Activated T-cell treated with anti-CD3 and anti-CD28 coated beads, Interleukin-2, amount 50 U/mL, for 48 hours (primary cell): Measurements from ENCODE around the gene MORF4L1.
"Not testable (repeated sequence)": the region's sequence is repeated elsewhere in the genome, so short reads cannot be mapped to it uniquely, and the experiment has no call there.

ENCODE experiments used
- DNase-seq, 2 experiments: peaks; one replicate each; pipeline ENCODE4 v3.0.0-alpha.2; 2020

Gene MORF4L1, protein sequence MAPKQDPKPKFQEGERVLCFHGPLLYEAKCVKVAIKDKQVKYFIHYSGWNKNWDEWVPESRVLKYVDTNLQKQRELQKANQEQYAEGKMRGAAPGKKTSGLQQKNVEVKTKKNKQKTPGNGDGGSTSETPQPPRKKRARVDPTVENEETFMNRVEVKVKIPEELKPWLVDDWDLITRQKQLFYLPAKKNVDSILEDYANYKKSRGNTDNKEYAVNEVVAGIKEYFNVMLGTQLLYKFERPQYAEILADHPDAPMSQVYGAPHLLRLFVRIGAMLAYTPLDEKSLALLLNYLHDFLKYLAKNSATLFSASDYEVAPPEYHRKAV

DNA sequence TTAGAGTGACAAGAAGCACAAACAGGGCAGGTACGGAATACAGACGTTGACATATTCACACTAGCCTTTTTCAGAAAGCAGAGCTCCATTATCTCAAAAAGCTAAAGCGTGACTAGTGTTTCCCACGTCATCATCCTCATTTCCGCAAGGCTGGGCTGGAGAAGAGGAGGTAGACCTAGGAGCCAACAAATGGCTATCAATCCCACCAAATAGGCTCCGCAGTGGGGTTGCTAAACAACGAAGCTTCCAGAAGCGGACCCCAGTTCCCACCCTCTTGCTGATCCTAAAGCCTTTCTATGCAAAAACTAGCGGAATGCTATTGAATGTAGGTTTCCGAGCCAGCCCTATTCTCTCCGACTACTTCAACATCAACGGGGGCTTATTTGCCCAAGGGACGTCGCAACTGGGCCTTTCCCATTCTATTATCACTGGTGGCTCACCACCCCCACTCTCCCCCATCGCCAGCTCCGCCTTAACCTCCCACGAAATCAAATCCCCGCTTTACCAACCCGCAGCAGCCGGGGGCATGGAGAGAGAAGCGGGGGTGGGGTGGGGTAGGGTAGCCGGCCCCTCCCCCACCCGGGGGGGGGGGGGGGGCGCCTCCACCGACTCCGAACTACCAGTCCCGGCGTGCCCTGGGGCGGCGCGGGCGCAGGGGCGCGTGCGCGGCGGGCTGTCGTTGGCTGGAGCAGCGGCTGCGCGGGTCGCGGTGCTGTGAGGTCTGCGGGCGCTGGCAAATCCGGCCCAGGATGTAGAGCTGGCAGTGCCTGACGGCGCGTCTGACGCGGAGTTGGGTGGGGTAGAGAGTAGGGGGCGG lies at the start of gene MORF4L1:
Gene MORF4L1, plus strand, starts transcription at position 736 of the 817 bp plus-strand sequence. CDS start 128 bp downstream, outside the sequence.
- DNase-seq = peak; percentile 93 to 97

DNA sequence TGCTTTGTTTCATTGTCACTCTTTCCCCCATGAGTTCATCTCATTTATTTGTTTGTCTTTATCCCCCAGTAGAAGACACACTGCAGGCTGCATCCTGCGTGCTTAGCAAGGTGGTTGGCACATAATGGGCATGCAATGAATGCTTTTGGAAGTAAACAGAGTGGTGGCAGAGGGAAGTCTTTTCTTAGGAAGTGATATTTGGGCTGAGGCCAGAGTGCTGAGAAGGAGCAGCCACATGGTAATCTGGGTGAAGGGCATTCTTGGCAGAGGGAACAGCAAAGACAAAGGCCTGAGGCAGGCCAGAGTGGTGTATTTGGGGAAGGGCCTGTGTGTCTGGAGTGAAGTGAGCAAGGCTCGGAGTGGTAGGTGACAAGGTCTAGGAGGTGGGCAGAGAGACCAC lies 43.8 kb upstream of the MORF4L1 start:
- no peak for DNase-seq

DNA sequence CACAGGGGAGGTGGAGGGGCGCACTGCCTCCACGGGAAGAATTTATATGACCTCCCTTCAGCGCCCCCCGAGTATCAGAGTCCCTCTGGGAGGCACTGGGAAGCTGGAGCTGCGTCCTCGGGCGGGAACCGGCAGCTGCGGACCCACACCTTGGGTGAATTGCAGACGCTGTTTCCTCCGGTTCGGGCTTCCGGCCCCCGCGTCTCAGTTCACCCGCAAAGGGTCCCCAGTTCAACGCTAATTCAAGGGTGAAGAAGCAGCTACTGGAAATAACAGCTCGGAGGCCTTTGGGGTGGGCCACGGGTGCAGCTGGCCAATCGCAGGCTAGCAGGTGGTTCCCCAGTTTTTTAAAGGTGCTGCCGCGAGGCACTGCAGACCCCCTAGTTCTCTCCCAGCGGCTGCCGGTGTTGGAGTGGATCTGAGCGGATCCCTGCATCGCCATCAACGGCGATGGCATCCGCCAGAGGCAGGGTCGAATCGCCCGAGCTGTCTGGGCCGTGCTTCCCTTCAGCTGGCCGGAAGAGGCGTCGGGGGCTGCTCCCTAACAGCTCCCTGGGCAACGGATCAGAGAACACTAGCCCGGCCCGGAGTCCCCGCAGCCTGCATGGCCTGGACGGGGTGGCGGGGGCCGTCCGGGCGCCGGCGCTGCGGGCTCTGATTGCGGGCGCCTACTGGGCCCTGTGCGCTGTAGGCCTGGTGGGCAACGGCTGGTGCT lies 42.0 kb upstream of the MORF4L1 start:
- DNase-seq = peak; percentile 26 to 33

DNA sequence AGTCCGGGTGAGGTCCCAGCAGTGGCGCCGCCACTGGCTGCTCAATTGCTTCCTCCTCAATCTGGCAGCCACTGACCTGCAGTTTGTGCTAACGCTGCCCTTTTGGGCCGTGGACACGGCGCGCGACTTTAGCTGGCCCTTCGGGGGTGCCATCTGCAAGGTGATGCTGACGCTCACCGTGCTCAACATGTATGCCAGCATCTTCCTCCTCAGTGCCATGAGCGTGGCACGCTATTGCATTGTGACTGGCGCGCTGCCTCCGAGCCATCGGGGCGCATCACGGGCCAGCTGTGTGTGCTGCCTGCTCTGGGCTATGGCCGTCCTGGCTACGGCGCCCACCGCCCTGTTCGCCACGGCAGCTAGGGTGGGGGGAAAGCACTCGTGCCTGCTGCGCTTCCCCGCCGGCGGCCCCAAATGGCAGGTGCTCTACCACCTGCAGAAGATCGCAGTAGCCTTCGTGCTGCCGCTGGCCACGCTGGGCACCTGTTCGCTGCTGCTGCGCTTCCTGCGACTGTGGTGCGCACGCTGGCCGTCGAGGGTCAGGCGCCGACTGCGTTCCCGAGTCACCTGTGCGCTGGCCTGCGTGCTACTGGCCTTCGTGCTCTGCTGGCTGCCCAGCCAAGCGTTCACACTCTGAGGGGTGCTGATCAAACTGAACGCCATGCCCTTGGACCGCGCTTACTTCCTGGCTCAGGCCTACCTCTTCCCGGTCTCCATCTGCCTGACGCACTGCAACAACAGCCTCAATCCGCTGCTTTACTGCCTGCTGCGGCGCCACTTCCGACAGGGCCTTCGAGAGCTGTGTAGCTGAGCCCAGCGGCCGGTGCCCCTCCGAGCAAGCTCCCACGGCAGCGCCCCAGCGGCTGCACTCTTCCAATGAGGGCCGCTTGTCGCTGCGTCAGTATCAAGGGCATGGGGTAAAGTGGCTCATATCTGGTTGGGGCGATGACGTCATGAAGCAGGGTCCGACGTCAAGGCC lies 41.2 kb upstream of the MORF4L1 start:
- DNase-seq = no peak

DNA sequence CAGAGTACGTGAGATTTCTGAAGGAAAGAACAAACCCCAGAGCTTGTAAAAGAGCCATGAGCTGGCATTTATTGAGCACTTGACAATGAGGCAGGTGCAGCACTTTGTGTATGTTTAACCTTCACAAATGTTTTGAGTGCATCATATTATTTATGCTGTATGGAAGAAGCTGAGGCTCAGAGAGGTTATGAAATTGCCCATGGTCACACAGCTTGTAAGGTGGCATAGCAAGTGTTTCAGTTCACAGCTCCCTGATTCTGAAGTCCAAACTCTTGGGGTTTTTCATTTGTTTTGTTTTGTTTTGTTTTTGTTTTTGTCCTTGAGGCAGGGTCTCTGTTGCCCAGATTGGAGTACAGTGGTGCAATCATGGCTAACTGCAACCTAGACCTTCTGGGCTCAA lies 36.4 kb upstream of the MORF4L1 start:
- DNase-seq = no peak

DNA sequence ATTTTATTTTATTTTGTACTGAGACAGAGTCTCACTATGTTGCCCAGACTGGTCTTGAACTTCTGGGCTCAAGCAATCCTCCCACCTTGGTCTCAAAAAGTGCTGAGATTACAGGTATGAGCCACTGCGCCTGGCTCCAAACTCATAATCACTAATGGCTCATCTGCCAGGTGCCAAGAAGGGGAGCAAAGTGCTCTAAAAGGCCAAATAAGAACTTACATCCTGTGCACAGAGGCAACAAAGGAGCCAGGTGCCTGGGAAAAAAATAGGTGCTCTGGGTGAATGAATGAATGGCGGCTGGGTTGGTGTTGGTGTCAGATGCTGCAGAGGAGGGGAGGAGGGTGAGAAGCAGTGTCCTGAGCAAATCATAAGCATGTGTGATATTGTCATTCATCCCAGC lies 35.6 kb upstream of the MORF4L1 start:
- DNase-seq = no peak

DNA sequence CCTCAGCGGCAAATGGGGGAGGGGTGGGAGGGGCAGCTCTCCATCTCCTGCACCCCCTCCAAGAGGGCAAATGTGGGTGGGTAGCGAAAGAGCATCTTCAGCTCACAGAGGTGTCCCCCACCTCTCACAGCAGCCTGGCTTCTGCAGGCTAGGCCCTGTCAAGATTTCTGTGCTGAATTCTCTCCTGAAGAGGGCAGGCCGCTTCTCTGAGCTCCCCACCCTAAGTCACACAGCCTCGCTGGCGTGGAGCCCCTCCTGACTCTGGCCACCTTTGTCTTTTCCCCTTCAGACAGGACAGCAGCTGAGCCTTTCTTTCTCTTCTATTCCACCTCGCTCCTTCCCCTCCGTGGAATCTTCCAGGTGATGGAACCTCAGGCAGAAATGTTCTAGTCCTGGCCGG lies 35.1 kb upstream of the MORF4L1 start:
- no peak for DNase-seq

DNA sequence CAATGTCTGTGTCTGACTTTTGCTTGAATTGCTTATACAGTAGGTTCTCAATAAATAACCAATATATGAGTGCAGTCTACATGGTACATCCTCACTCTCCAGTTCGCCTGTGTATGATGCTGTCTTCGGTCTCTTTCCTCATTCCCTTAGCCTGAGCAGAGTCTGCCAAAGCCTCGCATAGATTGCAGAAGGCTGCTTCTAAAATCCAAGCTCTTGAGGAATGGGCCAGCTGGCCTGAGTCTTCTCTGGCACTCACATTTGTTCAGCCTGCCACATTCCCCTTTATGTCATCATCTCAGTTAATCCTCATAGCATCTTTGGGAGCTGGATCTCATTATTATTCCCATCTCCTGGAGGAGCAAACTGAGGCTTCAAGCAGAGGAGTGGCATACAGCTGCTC lies 34.2 kb upstream of the MORF4L1 start:
- DNase-seq = no peak

DNA sequence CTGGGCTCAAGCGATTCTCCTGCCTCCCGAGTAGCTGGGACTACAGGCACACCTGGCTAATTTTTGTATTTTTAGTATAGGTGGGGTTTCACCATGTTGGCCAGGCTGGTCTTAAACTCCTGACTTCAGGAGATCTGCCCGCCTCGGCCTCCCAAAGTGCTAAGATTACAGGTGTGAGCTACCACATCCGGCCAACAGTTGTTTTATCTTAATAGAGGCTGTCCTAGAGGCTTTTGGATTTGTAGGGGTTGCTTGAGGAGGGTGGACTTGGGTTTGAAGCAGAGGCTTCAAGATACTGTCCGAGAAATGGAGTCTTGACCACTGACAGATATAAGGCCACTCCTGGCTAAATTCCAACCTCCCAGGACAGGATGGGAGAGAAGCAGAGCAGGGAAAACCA lies 33.5 kb upstream of the MORF4L1 start:
- not testable (repeated sequence) for DNase-seq

DNA sequence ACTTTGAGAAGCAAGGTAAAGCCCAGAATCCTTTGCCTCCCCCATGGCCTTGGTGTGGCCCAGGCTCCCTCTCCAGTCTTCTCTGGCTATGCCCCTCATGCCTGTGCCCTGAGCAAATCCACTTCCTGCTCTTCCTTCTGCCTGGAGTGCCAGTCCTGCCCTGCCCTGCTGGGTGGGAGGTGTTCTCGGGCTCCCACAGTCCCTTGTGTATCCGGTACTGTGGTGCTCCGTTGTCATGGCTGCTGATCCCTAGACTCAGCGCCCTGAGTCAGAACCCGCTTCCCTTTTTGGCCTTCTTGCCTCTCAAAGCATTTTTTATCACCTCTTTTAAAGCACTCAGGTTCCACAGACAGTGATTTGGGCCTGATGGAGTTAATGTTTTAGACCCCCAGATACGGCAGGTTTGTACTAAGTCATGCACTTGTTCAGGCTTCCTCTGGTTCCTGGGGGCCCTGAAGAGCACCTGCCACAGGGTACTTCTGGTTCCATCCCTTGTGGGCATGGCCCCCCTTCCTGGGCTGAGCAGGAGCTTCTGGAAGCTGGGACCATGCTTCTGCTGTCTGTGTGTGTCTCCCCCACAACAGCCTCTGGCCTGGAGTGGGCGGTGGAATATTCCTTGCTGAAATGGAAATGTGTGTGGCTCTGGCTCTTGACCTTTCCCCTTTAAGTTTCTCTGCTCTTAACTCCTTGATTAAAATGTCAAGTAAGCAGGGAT lies 31.9 kb upstream of the MORF4L1 start:
- no peak for DNase-seq

DNA sequence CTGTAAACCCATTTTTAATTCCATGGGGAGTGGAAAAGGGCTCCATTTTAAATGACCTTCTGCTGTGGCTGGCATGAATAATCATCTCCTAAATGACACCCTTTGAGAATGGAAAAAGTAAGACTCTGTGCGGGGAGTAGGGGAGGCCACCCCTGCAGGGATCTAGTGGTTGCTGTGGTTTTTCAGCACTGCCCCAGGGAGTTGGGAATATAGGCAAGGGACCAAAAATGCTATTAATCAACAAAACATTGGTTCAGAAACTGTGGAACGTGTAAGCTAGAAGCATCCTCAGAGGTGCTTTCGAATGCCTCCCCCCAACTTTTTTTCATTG lies 31.3 kb upstream of the MORF4L1 start:
- no peak for DNase-seq

DNA sequence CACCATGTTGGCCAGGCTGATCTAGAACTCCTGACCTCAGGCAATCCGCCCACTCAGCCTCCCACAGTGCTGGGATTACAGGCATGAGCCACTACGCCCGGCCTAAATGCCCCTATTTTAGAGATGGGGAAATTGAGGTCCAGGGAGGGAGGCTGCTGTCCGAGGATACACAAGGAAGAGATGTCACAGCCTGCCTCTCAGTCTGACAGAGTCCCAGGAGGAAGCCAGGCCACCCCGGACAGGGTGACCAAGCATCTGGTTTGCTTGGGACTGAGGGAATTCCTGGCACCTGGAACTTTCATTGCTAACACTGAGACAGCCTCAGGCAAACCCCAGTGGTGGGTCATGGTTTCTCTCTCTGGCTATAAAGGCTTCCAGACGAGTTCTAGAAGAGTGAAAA lies 30.8 kb upstream of the MORF4L1 start:
- no peak for DNase-seq

DNA sequence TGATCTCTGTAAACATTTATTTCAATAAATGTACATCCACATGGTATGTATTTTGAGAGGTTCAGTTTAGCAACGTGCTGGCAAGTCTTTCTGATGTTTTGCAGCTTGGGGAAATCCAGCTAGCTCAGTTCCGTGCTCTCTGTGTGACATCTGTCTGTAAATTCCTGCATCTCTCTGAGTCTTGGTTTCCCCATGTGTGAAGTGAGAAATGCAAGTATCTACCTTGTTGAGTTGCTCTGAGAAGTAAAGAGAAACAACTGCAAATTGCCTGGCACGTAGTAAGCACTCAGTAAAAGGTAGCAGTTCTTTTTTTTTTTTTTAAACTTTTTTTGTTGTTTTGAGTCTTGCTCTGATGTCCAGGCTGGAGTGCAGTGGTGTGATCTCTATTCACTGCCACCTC lies 30.2 kb upstream of the MORF4L1 start:
- DNase-seq = no peak

DNA sequence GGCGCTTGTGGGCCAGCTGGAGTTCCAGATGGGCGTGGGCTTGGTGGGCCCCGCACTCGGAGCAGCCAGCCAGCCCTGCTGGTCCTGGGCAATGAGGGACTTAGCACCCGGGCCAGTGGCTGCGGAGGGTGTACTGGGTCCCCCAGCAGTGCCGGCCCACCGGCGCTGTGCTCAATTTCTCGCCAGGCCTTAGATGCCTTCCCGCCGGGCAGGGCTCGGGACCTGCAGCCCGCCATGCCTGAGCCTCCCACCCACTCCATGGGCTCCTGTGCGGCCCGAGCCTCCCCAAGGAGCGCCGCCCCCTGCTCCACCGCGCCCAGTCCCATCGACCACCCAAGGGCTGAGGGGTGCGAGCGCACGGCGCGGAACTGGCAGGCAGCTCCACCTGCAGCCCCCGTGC lies 25.8 kb upstream of the MORF4L1 start:
- DNase-seq = not testable (repeated sequence)

DNA sequence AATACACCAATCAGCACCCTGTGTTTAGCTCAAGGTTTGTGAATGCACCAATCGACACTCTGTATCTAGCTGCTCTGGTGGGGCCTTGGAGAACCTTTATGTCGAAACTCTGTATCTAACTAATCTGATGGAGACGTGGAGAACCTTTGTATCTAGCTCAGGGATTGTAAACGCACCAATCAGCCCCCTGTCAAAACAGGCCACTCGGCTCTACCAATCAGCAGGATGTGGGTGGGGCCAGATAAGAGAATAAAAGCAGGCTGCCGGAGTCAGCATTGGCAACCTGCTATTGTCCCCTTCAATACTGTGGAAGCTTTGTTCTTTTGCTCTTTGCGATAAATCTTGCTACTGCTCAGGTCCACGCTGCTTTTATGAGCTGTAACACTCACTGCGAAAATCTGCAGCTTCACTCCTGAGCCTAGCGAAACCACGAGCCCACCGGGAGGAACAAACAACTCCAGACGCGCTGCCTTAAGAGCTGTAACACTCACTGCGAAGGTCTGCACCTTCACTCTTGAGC lies 25.2 kb upstream of the MORF4L1 start:
- DNase-seq = not testable (repeated sequence)

DNA sequence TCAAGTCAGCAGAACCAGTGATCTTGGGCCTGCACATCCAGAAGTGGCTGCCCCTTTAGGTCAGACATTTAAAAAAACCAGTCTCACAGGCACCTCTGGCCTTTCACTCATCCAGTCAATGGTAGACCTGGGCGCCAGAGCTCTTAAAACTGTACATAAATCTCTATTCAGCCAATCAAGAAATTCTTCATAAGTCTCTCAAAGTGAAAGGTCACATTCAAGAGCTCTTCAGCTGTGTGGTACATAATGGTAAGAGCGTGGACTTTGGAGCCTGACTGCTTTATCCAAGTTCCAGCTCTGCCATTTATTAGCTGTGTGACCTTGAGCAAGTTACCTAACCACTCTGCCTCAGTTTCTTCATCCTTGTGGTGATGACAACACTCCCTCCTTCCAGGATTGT lies 22.3 kb upstream of the MORF4L1 start:
- DNase-seq = no peak

DNA sequence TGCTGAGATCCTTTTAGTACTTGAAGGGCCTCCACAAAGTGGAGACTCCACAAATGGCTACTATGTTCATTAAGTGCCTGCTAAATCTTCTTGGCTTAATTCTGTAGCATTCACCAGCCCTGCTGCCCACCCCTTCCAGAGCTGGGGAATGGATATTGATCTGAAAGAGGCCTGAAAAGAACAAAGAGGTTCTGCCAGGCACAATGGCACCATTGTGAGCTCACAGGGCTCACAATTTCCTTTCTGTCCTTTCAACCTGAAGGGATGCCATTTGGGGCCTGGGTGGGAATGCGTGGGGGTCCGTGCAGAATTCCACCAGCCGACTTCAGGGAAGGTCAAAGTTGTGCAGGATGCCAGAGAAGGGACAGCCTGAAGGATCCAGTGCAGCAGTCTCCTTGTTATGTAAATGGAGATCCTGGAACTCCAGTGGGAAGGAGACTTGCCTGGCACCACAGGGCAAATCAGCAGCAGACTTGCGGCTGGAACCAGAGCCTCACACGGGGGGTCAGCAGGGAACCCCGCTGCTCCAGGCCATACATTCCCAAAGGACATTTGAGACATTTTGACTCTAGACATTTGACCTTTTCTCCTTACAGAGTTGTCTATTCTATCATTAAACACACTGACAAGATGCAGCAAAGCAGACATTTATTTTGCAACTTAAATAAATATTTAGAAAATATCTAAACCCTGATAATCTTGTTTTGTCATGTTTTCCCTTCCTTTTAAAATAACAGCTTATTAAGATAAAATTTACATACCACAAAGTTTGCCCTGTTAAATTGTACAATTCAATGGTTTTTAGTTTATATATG lies 21.5 kb upstream of the MORF4L1 start:
- DNase-seq = no peak

DNA sequence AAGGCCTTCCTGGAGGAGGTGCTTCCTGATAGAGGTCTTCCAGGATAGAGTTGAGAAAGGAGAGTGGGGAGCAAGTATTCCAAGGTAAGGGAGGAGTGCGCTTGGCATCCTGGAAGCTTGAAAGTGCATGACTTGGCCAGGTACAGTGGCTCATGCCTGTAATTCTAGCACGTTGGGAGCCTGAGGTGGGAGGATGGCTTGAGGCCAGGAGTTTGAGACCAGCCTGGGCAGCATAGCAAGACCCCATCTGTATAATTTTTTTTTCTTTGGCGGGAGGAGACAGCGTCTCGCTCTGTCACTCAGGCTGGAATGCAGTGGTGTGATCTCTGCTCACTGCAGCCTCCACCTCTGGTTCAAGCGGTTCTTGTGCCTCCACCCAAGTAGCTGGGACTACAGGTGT lies 19.2 kb upstream of the MORF4L1 start:
- DNase-seq = no peak

DNA sequence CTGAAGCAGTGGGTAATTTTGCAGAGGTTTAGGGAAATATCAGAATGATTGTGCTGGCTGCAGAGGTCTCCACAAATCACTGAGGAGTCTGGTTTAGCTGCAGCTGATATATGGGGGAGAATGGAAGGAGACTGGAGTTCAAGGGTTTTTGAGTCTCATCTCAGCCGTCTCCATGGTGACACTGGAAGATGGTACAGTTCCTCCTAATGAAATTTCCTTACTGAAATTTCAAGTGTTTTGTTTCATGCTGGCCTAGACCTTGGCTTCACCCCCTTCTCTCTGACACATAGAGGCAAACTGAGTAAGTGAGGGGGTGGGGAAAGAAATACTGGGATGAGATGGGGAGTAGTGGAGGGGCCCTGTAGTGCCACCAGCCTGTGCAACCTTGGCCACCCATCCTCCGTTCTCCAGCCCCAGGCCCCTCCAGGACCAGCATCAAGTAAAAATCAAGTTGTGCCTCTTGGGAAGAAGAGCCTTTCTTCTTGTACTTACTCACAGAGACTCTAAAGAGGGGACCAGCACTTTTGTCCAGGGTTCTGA lies 17.8 kb upstream of the MORF4L1 start:
- DNase-seq = no peak

DNA sequence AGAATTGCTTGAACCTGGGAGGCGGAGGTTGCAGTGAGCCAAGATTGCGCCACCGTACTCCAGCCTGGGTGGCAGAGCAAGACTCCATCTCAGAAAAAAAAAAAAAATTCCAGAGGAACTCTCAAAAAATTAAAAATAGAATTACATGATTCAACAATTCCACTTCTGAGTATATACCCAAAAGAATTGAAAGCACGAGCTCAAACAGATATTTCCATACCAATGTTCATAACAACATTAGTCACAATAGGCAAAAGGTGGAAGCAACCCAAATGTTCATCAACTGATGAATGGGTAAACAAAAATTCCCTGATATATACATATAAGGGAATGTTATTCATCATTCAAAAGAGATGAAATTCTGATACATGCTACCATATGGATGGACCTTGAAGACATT lies 16.9 kb upstream of the MORF4L1 start:
- no peak for DNase-seq
